Peyer's patch (tissue), 4 donors: Measurements from ENCODE around the gene HOXD1. TPM values are rescaled to one million over a fixed set of nuclear protein-coding genes. Genes with fewer than 3 reads are reported as not detected.

Source experiments
- DNase-seq, 3 donors: peaks; one replicate each; pipeline ENCODE4 v3.0.0-alpha.2; 2017 to 2019
- H3K27ac ChIP-seq, 4 donors: fragments of 200-600 bp; sonication (generic); one replicate each; pipeline ENCODE4 v1.5.1; 2016 to 2019
- H3K27me3 ChIP-seq, 2 donors: fragments of 200-600 bp; sonication (generic); one replicate each; pipeline ENCODE4 v1.5.1; 2019
- H3K36me3 ChIP-seq, 3 donors: fragments of 200-600 bp; sonication (generic); one replicate each; pipeline ENCODE4 v1.5.1; 2016 to 2019
- H3K4me1 ChIP-seq, 4 donors: fragments of 200-600 bp; sonication (generic); one replicate each; pipeline ENCODE4 v1.5.1; 2016 to 2019
- H3K4me3 ChIP-seq, 4 donors: fragments of 200-600 bp; sonication (generic); 1 replicate in 3 of 4; 2 replicates in 1 of 4; pipeline ENCODE4 v1.5.1; 2016 to 2019; ENCODE audit warnings: mild to moderate bottlenecking in 1 of 4
- H3K9me3 ChIP-seq, 4 donors: fragments of 200-600 bp; sonication (generic); one replicate each; pipeline ENCODE4 v1.5.1; 2016 to 2019; ENCODE audit warnings: mild to moderate bottlenecking in 1 of 4
- CTCF ChIP-seq, 6 experiments: fragments of 450-650 bp in 4 of 6; fragments of 200-600 bp in 2 of 6; sonication (generic) in 1 of 6; IDR thresholded peaks; one replicate each; pipeline ENCODE4 v1.5.1; 2017 to 2019; ENCODE audit warnings: antibody characterized with exemption in 6 of 6, mild to moderate bottlenecking in 3 of 6, moderate library complexity in 1 of 6
- POLR2A ChIP-seq, 2 donors: fragments of 450-650 bp; IDR thresholded peaks; one replicate each; pipeline ENCODE4 v1.5.1; 2017; ENCODE audit warnings: antibody characterized with exemption in 2 of 2, mild to moderate bottlenecking in 2 of 2, moderate library complexity in 2 of 2
- total RNA-seq, 4 donors: library from RNA; depleted of rRNA; stranded (reverse); fragments of >200 nt; gene quantifications; one replicate each; pipeline ENCODE4 v1.1.0, GENCODE V29; 2016

Gene HOXD1
- total RNA-seq, 4 donors from 2014 or later, result 2.5 to 11.5 (median 9.5) TPM

GRCh38 chr2:176147800-176148496 lies 40.5 kb upstream of the HOXD1 start:
- DNase-seq, result no peak
- H3K27ac ChIP-seq, result no peak overlapping the region
- H3K27me3 ChIP-seq, result no peaks in the 10 kb centered on the region
- H3K4me1 ChIP-seq, result peaks cover 0 to 15% (median 0%) of the 10 kb centered on the region in 4 donors
- no peak overlapping the region for H3K4me3 ChIP-seq
- TF ChIP-seq POLR2A (IDR thresholded peaks at IDR 0.05) (no peak), CTCF (IDR thresholded peaks at IDR 0.05) (no peak)
- peaks cover 0 to 8% (median 0%) of the 10 kb centered on the region in 3 donors for H3K36me3 ChIP-seq
- no peaks in the 10 kb centered on the region for H3K9me3 ChIP-seq

- Histone ChIP-seq H3K27ac (no peak overlapping the region), H3K4me3 (no peak overlapping the region), H3K9me3 (no peaks in the 10 kb centered on the region), H3K27me3 (no peaks in the 10 kb centered on the region), H3K36me3 (peaks cover 0 to 11% (median 0%) of the 10 kb centered on the region in 3 donors), H3K4me1 (peaks cover 0 to 15% (median 0%) of the 10 kb centered on the region in 4 donors)
- TF ChIP-seq POLR2A (IDR thresholded peaks at IDR 0.05) (no peak), CTCF (IDR thresholded peaks at IDR 0.05) (no peak)
- no peak for DNase-seq
Observed at GRCh38 chr2:176148751-176149421, 39.6 kb upstream of the HOXD1 start.

GRCh38 chr2:176149481-176149938 lies 39.0 kb upstream of the HOXD1 start:
- no peak overlapping the region for H3K4me3 ChIP-seq
- peaks cover 0 to 11% (median 0%) of the 10 kb centered on the region in 3 donors for H3K36me3 ChIP-seq
- no peak for DNase-seq
- no peak overlapping the region for H3K27ac ChIP-seq
- TF ChIP-seq POLR2A (IDR thresholded peaks at IDR 0.05) (no peak), CTCF (IDR thresholded peaks at IDR 0.05) (no peak)
- peaks cover 0 to 15% (median 0%) of the 10 kb centered on the region in 4 donors for H3K4me1 ChIP-seq
- no peaks in the 10 kb centered on the region for H3K9me3 ChIP-seq
- no peaks in the 10 kb centered on the region for H3K27me3 ChIP-seq

- H3K27ac ChIP-seq, result no peak overlapping the region
- H3K27me3 ChIP-seq, result no peaks in the 10 kb centered on the region
- peaks cover 0 to 12% (median 0%) of the 10 kb centered on the region in 4 donors for H3K4me1 ChIP-seq
- no peak for DNase-seq
- no peaks in the 10 kb centered on the region for H3K9me3 ChIP-seq
- no peak for TF ChIP-seq POLR2A (IDR thresholded peaks at IDR 0.05)
- H3K36me3 ChIP-seq, result peaks cover 0 to 11% (median 0%) of the 10 kb centered on the region in 3 donors
- no peak overlapping the region for H3K4me3 ChIP-seq
Observed at GRCh38 chr2:176149939-176150583, 38.4 kb upstream of the HOXD1 start.

- no peak for DNase-seq
- Histone ChIP-seq H3K27ac (no peak overlapping the region), H3K9me3 (no peaks in the 10 kb centered on the region), H3K27me3 (no peaks in the 10 kb centered on the region), H3K4me3 (no peak overlapping the region), H3K36me3 (peaks cover 0 to 11% (median 0%) of the 10 kb centered on the region in 3 donors), H3K4me1 (peaks cover 0 to 4% (median 0%) of the 10 kb centered on the region in 4 donors)
- TF ChIP-seq CTCF (IDR thresholded peaks at IDR 0.05) (no peak), POLR2A (IDR thresholded peaks at IDR 0.05) (no peak)
Observed at GRCh38 chr2:176150584-176151441, 37.7 kb upstream of the HOXD1 start.
